SU-DHL-6 (cell line): Measurements from ENCODE around the gene PTRH2.

Source experiments
- H2AFZ ChIP-seq: fragments of 200-600 bp; sonication (generic); 2 replicates; pipeline ENCODE4 v1.6.1; 2014; ENCODE audit warnings: low read depth, mild to moderate bottlenecking, moderate library complexity, mixed read lengths, antibody characterized with exemption, low read length; ENCODE audit not compliant: severe bottlenecking
- H3F3A ChIP-seq: fragments of 200-600 bp; shearing (Covaris generic); 2 replicates; pipeline ENCODE4 v1.6.0; 2016; ENCODE audit warnings: antibody characterized with exemption, mild to moderate bottlenecking; ENCODE audit not compliant: insufficient read depth
- H3K27ac ChIP-seq: fragments of 200-600 bp; sonication (generic); 2 replicates; pipeline ENCODE4 v1.5.1; 2016; ENCODE audit warnings: low read depth, mild to moderate bottlenecking, low read length, moderate library complexity, mixed read lengths
- H3K27me3 ChIP-seq: fragments of 200-600 bp; sonication (generic), shearing (Covaris generic); 2 replicates; pipeline ENCODE4 v1.6.0; 2014; ENCODE audit warnings: mild to moderate bottlenecking, low read length
- H3K36me3 ChIP-seq: fragments of 200-600 bp; sonication (generic); 2 replicates; pipeline ENCODE4 v1.6.1; 2014; ENCODE audit warnings: mild to moderate bottlenecking, low read length, mixed read lengths
- H3K4me2 ChIP-seq: fragments of 300-600, 200-600 bp; shearing (Covaris generic), sonication (generic); 2 replicates; pipeline ENCODE4 v1.6.0; 2014; ENCODE audit warnings: low read length, low read depth, mild to moderate bottlenecking; ENCODE audit not compliant: poor library complexity, severe bottlenecking
- H3K4me3 ChIP-seq: fragments of 200-600 bp; sonication (generic); 2 replicates; pipeline ENCODE4 v1.5.1; 2014; ENCODE audit warnings: antibody characterized with exemption, low read length, mild to moderate bottlenecking, mixed read lengths; ENCODE audit not compliant: insufficient read depth, poor library complexity, severe bottlenecking
- H3K79me2 ChIP-seq: fragments of 200-600 bp; sonication (generic); 2 replicates; pipeline ENCODE4 v1.6.1; 2014; ENCODE audit warnings: mild to moderate bottlenecking, low read length, moderate library complexity; ENCODE audit not compliant: insufficient read depth
- H3K9ac ChIP-seq: fragments of 200-600 bp; sonication (generic); 2 replicates; pipeline ENCODE4 v1.7.0; 2014; ENCODE audit warnings: mild to moderate bottlenecking, low read length
- H3K9me2 ChIP-seq: fragments of 200-600 bp; sonication (generic); replicated peaks from 2 replicates; pipeline ENCODE4 v1.6.1; 2014; ENCODE audit warnings: low read length; ENCODE audit not compliant: insufficient read depth
- H3K9me3 ChIP-seq: fragments of 200-600 bp; sonication (generic); 2 replicates; pipeline ENCODE4 v1.6.1; 2014; ENCODE audit warnings: low read length, mixed read lengths; ENCODE audit not compliant: insufficient read depth
- H4K20me1 ChIP-seq: fragments of 200-600 bp; sonication (generic); 2 replicates; pipeline ENCODE4 v1.6.1; 2014; ENCODE audit warnings: low read depth, mild to moderate bottlenecking, antibody characterized with exemption, low read length, moderate library complexity, mixed read lengths
- EZH2phosphoT487 ChIP-seq: fragments of 200-600 bp; sonication (generic), shearing (Covaris generic); conservative IDR thresholded peaks from 2 replicates; pipeline ENCODE4 v1.6.1; 2018; ENCODE audit warnings: mild to moderate bottlenecking, antibody characterized with exemption, low read length, moderate library complexity, mixed read lengths
- TF ChIP-seq, protein P1 (sequence below): fragments of 200-600 bp; sonication (generic); IDR thresholded peaks from one replicate; pipeline ENCODE4 v1.5.1; 2017; ENCODE audit warnings: antibody characterized with exemption, mild to moderate bottlenecking, low read length, moderate library complexity; ENCODE audit not compliant: insufficient read depth, poor library complexity, severe bottlenecking

Gene PTRH2

DNA sequence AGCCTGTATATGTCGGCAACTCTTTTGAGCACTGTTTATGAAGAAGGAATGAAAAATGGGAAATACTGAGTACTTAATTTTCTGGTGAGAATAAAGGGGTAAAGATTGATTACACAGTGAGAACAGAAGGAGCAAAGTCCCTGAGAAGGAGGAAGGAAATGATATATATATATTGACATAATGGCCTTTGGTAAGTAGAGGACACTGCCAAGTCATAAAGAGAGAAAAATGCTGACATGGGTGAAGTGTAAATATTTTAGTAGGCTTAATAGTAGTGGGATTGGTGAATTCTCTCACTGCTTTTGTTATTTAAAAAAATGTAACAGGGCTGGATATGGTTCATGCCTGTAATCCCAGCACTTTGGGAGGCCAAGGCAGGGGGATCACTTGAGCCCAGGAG lies 16.4 kb upstream of the PTRH2 start:
- Histone ChIP-seq H3K9ac (no peak overlapping the region), H3K4me2 (no peak overlapping the region), H3K4me3 (no peak overlapping the region), H2AFZ (no peak overlapping the region), H3K27ac (no peak overlapping the region), H3F3A (no peaks in the 10 kb centered on the region), H3K36me3 (no peaks in the 10 kb centered on the region), H3K27me3 (no peaks in the 10 kb centered on the region), H3K9me2 (no peaks in the 10 kb centered on the region), H3K9me3 (no peaks in the 10 kb centered on the region), H4K20me1 (no peaks in the 10 kb centered on the region), H3K79me2 (peaks cover 77% of the 10 kb centered on the region)
- TF ChIP-seq EZH2phosphoT487 = no peak
- TF ChIP-seq, protein P1, sequence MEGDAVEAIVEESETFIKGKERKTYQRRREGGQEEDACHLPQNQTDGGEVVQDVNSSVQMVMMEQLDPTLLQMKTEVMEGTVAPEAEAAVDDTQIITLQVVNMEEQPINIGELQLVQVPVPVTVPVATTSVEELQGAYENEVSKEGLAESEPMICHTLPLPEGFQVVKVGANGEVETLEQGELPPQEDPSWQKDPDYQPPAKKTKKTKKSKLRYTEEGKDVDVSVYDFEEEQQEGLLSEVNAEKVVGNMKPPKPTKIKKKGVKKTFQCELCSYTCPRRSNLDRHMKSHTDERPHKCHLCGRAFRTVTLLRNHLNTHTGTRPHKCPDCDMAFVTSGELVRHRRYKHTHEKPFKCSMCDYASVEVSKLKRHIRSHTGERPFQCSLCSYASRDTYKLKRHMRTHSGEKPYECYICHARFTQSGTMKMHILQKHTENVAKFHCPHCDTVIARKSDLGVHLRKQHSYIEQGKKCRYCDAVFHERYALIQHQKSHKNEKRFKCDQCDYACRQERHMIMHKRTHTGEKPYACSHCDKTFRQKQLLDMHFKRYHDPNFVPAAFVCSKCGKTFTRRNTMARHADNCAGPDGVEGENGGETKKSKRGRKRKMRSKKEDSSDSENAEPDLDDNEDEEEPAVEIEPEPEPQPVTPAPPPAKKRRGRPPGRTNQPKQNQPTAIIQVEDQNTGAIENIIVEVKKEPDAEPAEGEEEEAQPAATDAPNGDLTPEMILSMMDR = no peak

- Histone ChIP-seq H3K79me2 (peaks cover 74% of the 10 kb centered on the region), H3F3A (no peaks in the 10 kb centered on the region), H3K9me3 (no peaks in the 10 kb centered on the region), H3K9ac (no peak overlapping the region), H4K20me1 (no peaks in the 10 kb centered on the region), H3K4me2 (no peak overlapping the region), H3K27me3 (no peaks in the 10 kb centered on the region), H2AFZ (no peak overlapping the region), H3K9me2 (no peaks in the 10 kb centered on the region), H3K27ac (no peak overlapping the region), H3K4me3 (no peak overlapping the region), H3K36me3 (no peaks in the 10 kb centered on the region)
- TF ChIP-seq, protein P1 = no peak
- TF ChIP-seq EZH2phosphoT487 = no peak
Observed at GRCh38 chr17:59723041-59723440, 15.8 kb upstream of the PTRH2 start.

GRCh38 chr17:59722623-59723022 lies 15.4 kb upstream of the PTRH2 start:
- H3K79me2 ChIP-seq = peaks cover 74% of the 10 kb centered on the region

More at GRCh38 chr17:59722623-59723022, 15.4 kb upstream of the PTRH2 start:
- Histone ChIP-seq H3K9ac (no peak overlapping the region), H3F3A (no peaks in the 10 kb centered on the region), H3K36me3 (no peaks in the 10 kb centered on the region), H3K4me2 (no peak overlapping the region), H3K27me3 (no peaks in the 10 kb centered on the region), H3K9me3 (no peaks in the 10 kb centered on the region), H2AFZ (no peak overlapping the region), H3K9me2 (no peaks in the 10 kb centered on the region), H4K20me1 (no peaks in the 10 kb centered on the region), H3K4me3 (no peak overlapping the region), H3K27ac (no peak overlapping the region)
- TF ChIP-seq, protein P1 = no peak
- no peak for TF ChIP-seq EZH2phosphoT487
